HG03060 (cell line): ENCODE measurements around the gene CHTOP.

Experiments used
- ATAC-seq: cut with Tn5 transposase; IDR thresholded peaks from one replicate; pipeline ENCODE4 v1.9.1; 2021; ENCODE audit warnings: low read depth, moderate number of reproducible peaks; ENCODE audit not compliant: unreplicated experiment

Gene CHTOP

DNA sequence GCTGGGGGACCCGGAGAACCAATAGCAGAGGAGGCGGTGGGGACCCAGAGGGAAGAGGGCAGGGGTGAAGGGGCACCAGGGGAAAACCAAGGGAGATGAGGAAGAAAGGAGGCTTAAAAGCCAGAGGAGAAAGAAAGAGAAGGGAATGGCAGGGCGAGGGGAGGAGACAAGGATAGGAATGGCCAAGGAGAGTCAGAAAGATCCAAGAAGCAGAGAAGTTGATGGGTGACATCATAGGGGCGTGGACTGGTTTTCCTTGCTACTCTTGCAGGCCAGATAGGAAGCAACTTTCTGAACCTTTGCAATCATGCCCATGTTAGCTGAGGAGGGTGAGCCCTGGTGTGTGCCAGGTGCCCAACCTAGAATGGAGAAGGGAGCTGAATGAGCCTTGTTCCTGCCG is 50.0 kb downstream of the CHTOP start:
- no peak for ATAC-seq

DNA sequence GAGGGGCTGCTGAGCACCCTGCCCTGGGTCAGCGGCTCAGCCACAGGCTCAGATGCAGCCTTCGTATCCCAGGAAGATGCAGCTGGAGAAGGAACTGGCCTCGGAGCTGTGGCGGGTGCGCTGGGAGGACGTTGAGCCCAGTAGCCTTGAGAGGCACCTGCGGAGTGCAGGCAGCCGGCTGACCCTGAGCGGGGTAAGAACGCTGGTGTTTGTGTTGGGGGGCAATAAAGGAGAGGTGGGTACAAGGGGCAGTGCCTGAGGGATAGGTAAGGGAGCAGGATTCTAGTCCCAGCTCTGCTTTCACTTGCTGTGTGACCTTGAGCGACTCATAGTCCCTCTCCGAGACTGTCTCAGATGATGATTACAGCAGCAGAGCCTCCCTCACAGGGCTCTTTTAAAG is 51.0 kb downstream of the CHTOP start:
- ATAC-seq = no peak

DNA sequence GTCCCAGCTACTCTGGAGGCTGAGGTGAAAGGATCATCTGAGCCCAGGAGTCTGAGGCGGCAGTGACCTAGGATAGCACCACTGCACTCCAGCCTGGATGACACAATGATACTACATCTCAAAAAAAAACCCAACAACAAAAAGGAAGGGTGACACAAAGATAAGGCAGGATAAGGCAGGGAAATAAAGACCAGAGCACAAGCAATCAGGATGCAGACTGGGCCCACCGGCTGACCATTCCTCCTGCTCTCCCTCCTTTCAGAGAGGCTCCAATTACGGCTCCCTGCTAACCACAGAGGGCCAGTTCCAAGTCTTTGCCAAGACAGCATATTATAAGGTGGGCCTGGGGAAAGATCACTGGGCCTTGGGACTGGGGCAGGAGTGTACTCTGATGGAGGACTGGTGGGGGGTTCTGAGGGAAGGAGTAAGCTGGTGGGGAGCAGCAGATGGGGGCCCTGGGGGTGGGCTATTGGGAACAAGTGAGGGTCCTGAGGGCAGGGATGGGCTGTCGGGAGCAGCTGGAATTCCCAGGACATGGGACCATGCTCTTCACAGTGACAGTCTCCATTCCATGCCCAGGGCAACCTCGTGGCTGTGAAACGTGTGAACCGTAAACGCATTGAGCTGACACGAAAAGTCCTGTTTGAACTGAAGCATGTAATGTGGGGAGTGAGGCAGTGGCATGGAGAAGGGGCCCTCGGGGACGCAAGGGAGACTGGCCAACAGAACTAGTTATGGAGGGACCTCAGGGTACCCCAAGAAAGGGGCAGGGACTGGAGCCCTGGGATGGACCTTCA is 51.9 kb downstream of the CHTOP start:
- ATAC-seq = no peak

DNA sequence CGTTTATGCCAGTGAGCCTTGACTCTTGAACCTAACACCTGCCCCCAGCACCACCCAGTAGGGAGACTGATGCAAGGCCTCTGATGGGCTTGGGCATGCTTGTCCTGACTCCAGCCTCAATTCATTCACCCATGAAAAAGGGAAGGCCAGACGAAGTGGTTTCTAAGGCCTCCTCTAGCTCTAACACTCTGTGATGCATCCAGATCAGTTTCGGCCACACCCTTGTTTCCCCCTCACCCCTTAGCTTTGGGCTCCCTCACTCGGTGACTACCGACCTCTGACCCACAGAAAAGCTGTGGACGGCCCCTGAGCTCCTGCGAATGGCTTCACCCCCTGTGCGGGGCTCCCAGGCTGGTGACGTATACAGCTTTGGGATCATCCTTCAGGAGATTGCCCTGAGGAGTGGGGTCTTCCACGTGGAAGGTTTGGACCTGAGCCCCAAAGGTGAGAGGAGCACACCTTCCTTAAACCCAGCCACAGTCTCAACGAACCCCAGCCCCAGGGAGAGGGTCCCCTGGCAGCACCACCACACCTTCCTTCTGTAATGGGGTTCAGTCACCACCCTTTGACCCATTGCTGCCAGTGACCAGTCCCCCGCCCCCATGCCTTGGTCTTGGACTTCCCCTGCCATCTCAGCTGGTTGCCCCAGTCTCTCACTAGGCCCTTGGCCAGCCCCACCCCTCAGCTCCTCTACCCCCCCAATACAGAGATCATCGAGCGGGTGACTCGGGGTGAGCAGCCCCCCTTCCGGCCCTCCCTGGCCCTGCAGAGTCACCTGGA is 53.7 kb downstream of the CHTOP start:
- no peak for ATAC-seq

DNA sequence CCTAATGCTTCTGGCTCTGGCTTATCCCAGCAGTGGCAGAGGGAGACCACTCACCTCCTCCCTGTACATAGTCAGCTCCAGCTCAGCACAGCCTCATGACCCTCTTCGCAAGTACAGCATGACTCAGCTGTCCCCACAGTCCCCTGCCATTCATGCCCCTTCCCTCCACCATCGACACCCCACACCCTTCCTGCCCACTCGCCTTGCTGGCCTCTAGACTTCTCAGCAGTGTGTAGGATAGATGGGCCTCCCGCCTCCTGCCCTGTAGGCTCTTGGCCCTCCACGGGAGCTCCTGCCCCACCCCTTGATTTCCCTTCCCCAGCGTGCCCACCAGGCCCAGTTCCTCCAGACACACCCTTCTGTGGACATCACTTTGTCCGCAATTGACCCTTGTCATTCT is 54.4 kb downstream of the CHTOP start:
- ATAC-seq = no peak

DNA sequence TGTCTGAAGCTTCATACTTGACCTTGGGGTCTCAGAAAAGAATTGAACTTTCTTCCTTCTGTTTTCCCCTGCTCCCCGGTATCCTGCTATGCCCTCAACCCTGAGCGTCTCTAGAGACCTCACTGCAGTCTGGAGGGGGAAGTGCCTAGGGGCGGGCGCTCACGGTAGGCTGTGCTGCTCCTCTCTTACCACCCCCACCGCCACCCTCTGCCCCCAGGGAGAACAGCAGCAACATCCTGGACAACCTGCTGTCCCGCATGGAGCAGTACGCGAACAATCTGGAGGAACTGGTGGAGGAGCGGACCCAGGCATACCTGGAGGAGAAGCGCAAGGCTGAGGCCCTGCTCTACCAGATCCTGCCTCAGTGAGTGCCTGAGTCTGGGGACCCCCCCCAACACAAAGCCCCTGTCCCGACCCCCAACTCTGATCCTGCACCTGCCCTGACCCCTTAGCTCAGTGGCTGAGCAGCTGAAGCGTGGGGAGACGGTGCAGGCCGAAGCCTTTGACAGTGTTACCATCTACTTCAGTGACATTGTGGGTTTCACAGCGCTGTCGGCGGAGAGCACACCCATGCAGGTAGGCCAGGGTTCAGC is 55.0 kb downstream of the CHTOP start:
- no peak for ATAC-seq

DNA sequence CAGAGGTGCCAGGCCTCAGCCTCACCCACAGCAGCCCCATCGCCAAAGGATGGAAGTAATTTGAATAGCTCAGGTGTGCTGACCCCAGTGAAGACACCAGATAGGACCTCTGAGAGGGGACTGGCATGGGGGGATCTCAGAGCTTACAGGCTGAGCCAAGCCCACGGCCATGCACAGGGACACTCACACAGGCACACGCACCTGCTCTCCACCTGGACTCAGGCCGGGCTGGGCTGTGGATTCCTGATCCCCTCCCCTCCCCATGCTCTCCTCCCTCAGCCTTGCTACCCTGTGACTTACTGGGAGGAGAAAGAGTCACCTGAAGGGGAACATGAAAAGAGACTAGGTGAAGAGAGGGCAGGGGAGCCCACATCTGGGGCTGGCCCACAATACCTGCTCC is 59.6 kb downstream of the CHTOP start:
- no peak for ATAC-seq
